GM12891 (cell line): ENCODE measurements around the gene SMNDC1.

Experiments used
- POLR2A ChIP-seq: IDR thresholded peaks from 2 replicates; pipeline ENCODE4 v1.6.1; 2011; ENCODE audit warnings: low read depth, low read length, control low read depth
- POLR2AphosphoS5 ChIP-seq: IDR thresholded peaks from 2 replicates; pipeline ENCODE4 v1.6.1; 2011; ENCODE audit warnings: low read depth, low read length, control low read depth
- SPI1 ChIP-seq: IDR thresholded peaks from 2 replicates; pipeline ENCODE4 v1.6.1; 2011; ENCODE audit warnings: low read depth, low read length, control low read depth
- TAF1 ChIP-seq: IDR thresholded peaks from 2 replicates; pipeline ENCODE4 v1.6.1; 2011; ENCODE audit warnings: low read depth, low read length, control low read depth

GRCh38 chr10:110313674-110314073 is 9.0 kb upstream of the SMNDC1 start:
- TF ChIP-seq POLR2A: no peak
- no peak for TF ChIP-seq POLR2AphosphoS5
- TF ChIP-seq TAF1: no peak
- TF ChIP-seq SPI1: no peak
